Mammary epithelial cell (primary cell): Measurements from ENCODE around the gene DEPP1.

ENCODE experiments used
- CTCF ChIP-seq, 2 donors: IDR thresholded peaks in 1 of 2; conservative IDR thresholded peaks in 1 of 2; 2 replicates each; pipeline ENCODE4 v1.5.1; 2011 to 2012; ENCODE audit warnings: inconsistent platforms in 2 of 2, low read length in 2 of 2, mild to moderate bottlenecking in 2 of 2, control low read depth in 1 of 2, low read depth in 1 of 2; ENCODE audit not compliant: insufficient read depth in 1 of 2; ENCODE audit errors: extremely low read depth in 1 of 2
- EZH2 ChIP-seq: IDR thresholded peaks from 2 replicates; pipeline ENCODE4 v1.6.1; 2012; ENCODE audit warnings: low read length, inconsistent platforms, borderline replicate concordance

DNA sequence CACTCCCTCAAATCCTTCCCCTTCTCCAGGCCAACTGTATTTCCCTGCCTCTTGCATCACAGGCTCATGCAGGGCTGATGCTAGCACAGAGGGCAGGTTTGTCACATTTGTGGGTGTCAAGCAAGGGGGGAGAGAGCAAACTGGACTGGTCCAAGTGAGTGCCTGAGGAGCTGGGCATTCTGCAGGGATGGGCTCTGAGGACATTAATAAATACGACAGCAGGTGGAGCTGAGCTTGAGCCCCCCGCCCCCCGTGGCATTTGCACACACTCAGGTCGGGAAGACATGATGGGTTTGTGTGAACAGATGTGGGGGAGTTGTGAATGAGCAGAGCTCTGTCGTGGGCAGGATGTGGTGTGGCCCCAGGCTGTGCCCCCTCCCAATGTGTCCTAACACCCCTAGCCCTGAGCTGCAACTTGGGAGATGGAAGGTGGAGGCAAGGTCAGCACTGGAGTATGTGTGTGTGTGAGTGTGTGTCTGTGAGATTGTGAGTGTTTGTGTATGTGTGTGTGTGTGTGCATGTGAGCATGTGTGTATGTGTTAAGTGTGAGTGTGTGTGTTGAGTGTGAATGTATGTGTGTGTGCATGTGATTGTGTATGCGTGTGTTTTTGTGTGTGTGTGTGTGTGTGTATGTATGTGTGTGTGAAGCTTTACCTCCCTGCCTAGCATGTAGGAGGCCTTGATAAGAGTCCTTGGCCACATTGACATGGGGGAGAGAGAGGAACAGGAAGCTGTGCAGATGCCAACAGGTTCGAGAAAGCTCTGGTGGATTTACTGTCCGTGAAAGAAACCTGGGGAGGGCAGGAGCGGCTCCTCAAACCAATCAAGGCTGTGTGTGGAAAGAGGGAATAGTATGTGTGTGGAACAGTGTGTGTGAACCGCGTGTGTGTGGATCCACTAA lies 9.9 kb downstream of the DEPP1 start:
- TF ChIP-seq CTCF (conservative IDR thresholded peaks at IDR 0.05 in 1 of 2, IDR thresholded peaks at IDR 0.05 in 1 of 2; ENCODE audit: extremely low read depth in 1 of 2, insufficient read depth in 1 of 2, low read depth in 1 of 2, low read length in 2 of 2) (no peak), EZH2 (no peak)
